Loucy (cell line): ENCODE measurements around the gene NDFIP1.

Experiments used
- EZH2phosphoT487 ChIP-seq: fragments of 200-600 bp; IDR thresholded peaks from 2 replicates; pipeline ENCODE4 v1.6.1; 2018; ENCODE audit warnings: antibody characterized with exemption, mild to moderate bottlenecking, moderate library complexity, borderline replicate concordance
- TF ChIP-seq, protein P1 (sequence below): fragments of 200-600 bp; sonication (generic); conservative IDR thresholded peaks from 2 replicates; pipeline ENCODE4 v1.5.1; 2014; ENCODE audit warnings: mild to moderate bottlenecking, antibody characterized with exemption, low read length

- TF ChIP-seq, protein P1, sequence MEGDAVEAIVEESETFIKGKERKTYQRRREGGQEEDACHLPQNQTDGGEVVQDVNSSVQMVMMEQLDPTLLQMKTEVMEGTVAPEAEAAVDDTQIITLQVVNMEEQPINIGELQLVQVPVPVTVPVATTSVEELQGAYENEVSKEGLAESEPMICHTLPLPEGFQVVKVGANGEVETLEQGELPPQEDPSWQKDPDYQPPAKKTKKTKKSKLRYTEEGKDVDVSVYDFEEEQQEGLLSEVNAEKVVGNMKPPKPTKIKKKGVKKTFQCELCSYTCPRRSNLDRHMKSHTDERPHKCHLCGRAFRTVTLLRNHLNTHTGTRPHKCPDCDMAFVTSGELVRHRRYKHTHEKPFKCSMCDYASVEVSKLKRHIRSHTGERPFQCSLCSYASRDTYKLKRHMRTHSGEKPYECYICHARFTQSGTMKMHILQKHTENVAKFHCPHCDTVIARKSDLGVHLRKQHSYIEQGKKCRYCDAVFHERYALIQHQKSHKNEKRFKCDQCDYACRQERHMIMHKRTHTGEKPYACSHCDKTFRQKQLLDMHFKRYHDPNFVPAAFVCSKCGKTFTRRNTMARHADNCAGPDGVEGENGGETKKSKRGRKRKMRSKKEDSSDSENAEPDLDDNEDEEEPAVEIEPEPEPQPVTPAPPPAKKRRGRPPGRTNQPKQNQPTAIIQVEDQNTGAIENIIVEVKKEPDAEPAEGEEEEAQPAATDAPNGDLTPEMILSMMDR = no peak
- no peak for TF ChIP-seq EZH2phosphoT487
These were observed 50.8 kb downstream of the NDFIP1 start for GRCh38 chr5:142159354-142159753.
